ENCODE results near the gene UNC5A.

DNA sequence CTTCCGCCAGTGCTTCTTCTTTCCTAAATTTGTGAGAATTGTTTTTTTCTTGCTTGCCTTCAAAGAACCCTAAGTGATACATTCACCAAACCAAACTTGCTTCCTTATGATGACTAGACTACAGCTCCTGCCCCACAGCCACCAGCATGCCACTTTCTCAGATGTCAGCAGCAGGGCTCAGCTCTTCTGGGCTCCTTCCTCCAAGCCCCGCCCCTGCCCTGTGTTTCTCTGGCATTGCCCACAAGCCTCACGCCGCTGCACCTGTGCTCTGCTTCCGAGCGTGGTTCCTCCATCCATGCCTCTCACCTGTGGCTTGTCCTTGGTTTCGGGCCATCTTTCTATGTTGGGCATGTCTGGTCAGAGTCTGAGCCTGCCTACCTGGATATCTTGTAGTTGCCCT, 10.6 kb downstream of the UNC5A start:
- TF ChIP-seq CTCF (IDR thresholded peaks at IDR 0.05), result no peak
- no peak for TF ChIP-seq POLR2AphosphoS5 (IDR thresholded peaks at IDR 0.05; ENCODE audit: low read depth, low read length)
- TF ChIP-seq GATA2 (CRISPR knock-in tag; IDR thresholded peaks at IDR 0.05), result no peak
- no peak for TF ChIP-seq EZH2phosphoT487 (IDR thresholded peaks at IDR 0.05; ENCODE audit: borderline replicate concordance, low read depth)
- TF ChIP-seq, protein P1, sequence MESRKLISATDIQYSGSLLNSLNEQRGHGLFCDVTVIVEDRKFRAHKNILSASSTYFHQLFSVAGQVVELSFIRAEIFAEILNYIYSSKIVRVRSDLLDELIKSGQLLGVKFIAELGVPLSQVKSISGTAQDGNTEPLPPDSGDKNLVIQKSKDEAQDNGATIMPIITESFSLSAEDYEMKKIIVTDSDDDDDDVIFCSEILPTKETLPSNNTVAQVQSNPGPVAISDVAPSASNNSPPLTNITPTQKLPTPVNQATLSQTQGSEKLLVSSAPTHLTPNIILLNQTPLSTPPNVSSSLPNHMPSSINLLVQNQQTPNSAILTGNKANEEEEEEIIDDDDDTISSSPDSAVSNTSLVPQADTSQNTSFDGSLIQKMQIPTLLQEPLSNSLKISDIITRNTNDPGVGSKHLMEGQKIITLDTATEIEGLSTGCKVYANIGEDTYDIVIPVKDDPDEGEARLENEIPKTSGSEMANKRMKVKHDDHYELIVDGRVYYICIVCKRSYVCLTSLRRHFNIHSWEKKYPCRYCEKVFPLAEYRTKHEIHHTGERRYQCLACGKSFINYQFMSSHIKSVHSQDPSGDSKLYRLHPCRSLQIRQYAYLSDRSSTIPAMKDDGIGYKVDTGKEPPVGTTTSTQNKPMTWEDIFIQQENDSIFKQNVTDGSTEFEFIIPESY (IDR thresholded peaks at IDR 0.05; ENCODE audit: borderline replicate concordance, low read depth), result no peak
- TF ChIP-seq RFX5 (IDR thresholded peaks at IDR 0.05; ENCODE audit: low read length), result no peak
- TF ChIP-seq RAD21 (IDR thresholded peaks at IDR 0.05; ENCODE audit: low read length), result no peak
- TF ChIP-seq, protein P2, sequence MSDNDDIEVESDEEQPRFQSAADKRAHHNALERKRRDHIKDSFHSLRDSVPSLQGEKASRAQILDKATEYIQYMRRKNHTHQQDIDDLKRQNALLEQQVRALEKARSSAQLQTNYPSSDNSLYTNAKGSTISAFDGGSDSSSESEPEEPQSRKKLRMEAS (IDR thresholded peaks at IDR 0.05; ENCODE audit: low read depth), result no peak
- TF ChIP-seq, protein P3, sequence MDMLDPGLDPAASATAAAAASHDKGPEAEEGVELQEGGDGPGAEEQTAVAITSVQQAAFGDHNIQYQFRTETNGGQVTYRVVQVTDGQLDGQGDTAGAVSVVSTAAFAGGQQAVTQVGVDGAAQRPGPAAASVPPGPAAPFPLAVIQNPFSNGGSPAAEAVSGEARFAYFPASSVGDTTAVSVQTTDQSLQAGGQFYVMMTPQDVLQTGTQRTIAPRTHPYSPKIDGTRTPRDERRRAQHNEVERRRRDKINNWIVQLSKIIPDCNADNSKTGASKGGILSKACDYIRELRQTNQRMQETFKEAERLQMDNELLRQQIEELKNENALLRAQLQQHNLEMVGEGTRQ (IDR thresholded peaks at IDR 0.05; ENCODE audit: borderline replicate concordance, low read depth, low read length), result no peak
- no peak for TF ChIP-seq REST (IDR thresholded peaks at IDR 0.05; ENCODE audit: low read depth, low read length)
- no peak for TF ChIP-seq EP300 (IDR thresholded peaks at IDR 0.05; ENCODE audit: borderline replicate concordance in 1 of 2, low read depth in 1 of 2, low read length in 1 of 2)
- no peak for TF ChIP-seq TAF1 (IDR thresholded peaks at IDR 0.05; ENCODE audit: borderline replicate concordance, low read depth, low read length)
- TF ChIP-seq FOXM1 (IDR thresholded peaks at IDR 0.05; ENCODE audit: low read depth), result no peak
